ENCODE measurements around the gene SLC12A5. TPM values are rescaled to one million over a fixed set of nuclear protein-coding genes. Genes with fewer than 3 reads are reported as not detected.

SLC12A5 gene
- polyA plus RNA-seq, 2 of the 4 experiments (the other 2 are of a cell fraction): 3.0 to 10.8 TPM

- ChIA-PET CTCF (interaction anchor here (0.8 to 3.8 kb wide), 3 partner anchors 16 to 63 kb away, joined by 3 to 18 read pairs (median 3); no protein-coding TSS in a partner anchor), POLR2A (no interaction called here)
- ATAC-seq (no peak), DNase-seq (ENCODE audit: low read depth in 1 of 2, low spot score in 1 of 2) (no peak), FAIRE-seq (no peak)
- H3K4me1 ChIP-seq: no peaks in the 10 kb centered on the region
- TF ChIP-seq ELK1 (IDR thresholded peaks at IDR 0.05; ENCODE audit: low read depth, low read length): no peak
- no peak for TF ChIP-seq MAFK (IDR thresholded peaks at IDR 0.05; ENCODE audit: partially characterized antibody)
- no peak for TF ChIP-seq EP300 (IDR thresholded peaks at IDR 0.05)
- TF ChIP-seq FOSL2 (IDR thresholded peaks at IDR 0.05): no peak
- no peak for TF ChIP-seq FOSL2 (CRISPR knock-in tag; IDR thresholded peaks at IDR 0.05)
- H3K9me3 ChIP-seq: no peaks in the 10 kb centered on the region
- no peak overlapping the region for H3K27ac ChIP-seq
- H3K4me3 ChIP-seq: no peak overlapping the region
- 97% methylated on average over 7 of the region's 7 CpGs for WGBS (ENCODE audit: missing lambda C conversion rate)
- H3K4me2 ChIP-seq: no peak overlapping the region
Measured at GRCh38 chr20:46076806-46077205, 47.8 kb downstream of the SLC12A5 start.

GRCh38 chr20:46077642-46078305 is 48.8 kb downstream of the SLC12A5 start:
- no peak for FAIRE-seq
- ChIA-PET CTCF (interaction anchor here (0.9 to 3.8 kb wide), 7 partner anchors 8 to 91 kb away, joined by 3 to 18 read pairs (median 4); no protein-coding TSS in a partner anchor), POLR2A (no interaction called here)
- no peak for DNase-seq (ENCODE audit: low read depth in 1 of 2, low spot score in 1 of 2)
- Histone ChIP-seq H3K9me3 (no peaks in the 10 kb centered on the region), H3K4me3 (no peak overlapping the region), H3K4me1 (no peaks in the 10 kb centered on the region), H3K4me2 (no peak overlapping the region), H3K27ac (no peak overlapping the region)
- TF ChIP-seq BCL3 (IDR thresholded peaks at IDR 0.05) (no peak), ESRRA (IDR thresholded peaks at IDR 0.05; ENCODE audit: borderline replicate concordance, low read length) (no peak), KDM1A (IDR thresholded peaks at IDR 0.05; ENCODE audit: low read depth) (no peak), MAZ (IDR thresholded peaks at IDR 0.05; ENCODE audit: borderline replicate concordance, low read depth, low read length) (no peak), SMC3 (IDR thresholded peaks at IDR 0.05) (no peak)
- ATAC-seq: no peak; a peak in 1 of 6 replicates
- 96% methylated on average over 8 of the region's 8 CpGs for WGBS (ENCODE audit: missing lambda C conversion rate)

- Histone ChIP-seq H3K9me3 (no peaks in the 10 kb centered on the region), H3K4me2 (no peak overlapping the region), H3K27ac (no peak overlapping the region), H3K4me3 (no peak overlapping the region), H3K4me1 (peaks cover under 1% of the 10 kb centered on the region; the same call in 1 of the 3 replicates)
- ChIA-PET POLR2A (no interaction called here), CTCF (interaction anchor here (0.6 to 3.8 kb wide), 8 partner anchors 10 to 92 kb away, joined by 3 to 18 read pairs (median 4); no protein-coding TSS in a partner anchor)
- no peak for ATAC-seq
- DNase-seq (ENCODE audit: low read depth in 1 of 2, low spot score in 1 of 2): no peak
- WGBS (ENCODE audit: missing lambda C conversion rate): 93% methylated on average over 7 of the region's 7 CpGs
- TF ChIP-seq SREBF2 (IDR thresholded peaks at IDR 0.05) (no peak), RCOR1 (IDR thresholded peaks at IDR 0.05; ENCODE audit: low read depth, low read length) (no peak)
- FAIRE-seq: no peak
Measured at GRCh38 chr20:46078954-46079353, 49.9 kb downstream of the SLC12A5 start.

DNA sequence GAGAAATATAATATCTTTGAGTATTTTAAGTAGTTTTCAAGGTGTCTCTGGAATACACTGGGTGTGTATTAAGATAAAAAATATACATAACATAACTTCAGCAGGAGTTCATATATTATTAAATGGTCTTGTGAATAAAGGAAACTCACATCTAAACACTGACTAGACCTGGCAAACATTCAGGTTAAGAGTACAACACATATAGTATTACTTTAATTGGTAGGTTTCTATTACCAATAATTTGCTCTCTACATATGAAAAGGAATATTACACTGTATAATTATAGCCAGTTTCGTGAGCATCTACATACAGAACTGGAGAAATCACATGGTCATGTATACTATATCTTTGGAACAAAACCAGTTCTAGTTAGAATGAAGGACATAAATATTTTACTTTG is 52.1 kb downstream of the SLC12A5 start:
- WGBS (ENCODE audit: missing lambda C conversion rate): 78% methylated on average over 1 of the region's 1 CpG
- Histone ChIP-seq H3K4me2 (no peak overlapping the region), H3K4me3 (no peak overlapping the region), H3K4me1 (peaks cover 21% of the 10 kb centered on the region), H3K27ac (no peak overlapping the region), H3K9me3 (no peaks in the 10 kb centered on the region)
- FAIRE-seq (no peak), ATAC-seq (no peak), DNase-seq (ENCODE audit: low read depth in 1 of 2, low spot score in 1 of 2) (no peak)
- POLR2A ChIA-PET: no interaction called here
- CTCF ChIA-PET: interaction anchor here (0.8 to 1.5 kb wide), 4 partner anchors 52 to 68 kb away, joined by 3 to 4 read pairs (median 4); no protein-coding TSS in a partner anchor
- no peak for TF ChIP-seq HOXB5 (CRISPR knock-in tag; IDR thresholded peaks at IDR 0.05)
- TF ChIP-seq POLR2AphosphoS2 (conservative IDR thresholded peaks at IDR 0.05; ENCODE audit: low read length): no peak
- TF ChIP-seq, protein P1, sequence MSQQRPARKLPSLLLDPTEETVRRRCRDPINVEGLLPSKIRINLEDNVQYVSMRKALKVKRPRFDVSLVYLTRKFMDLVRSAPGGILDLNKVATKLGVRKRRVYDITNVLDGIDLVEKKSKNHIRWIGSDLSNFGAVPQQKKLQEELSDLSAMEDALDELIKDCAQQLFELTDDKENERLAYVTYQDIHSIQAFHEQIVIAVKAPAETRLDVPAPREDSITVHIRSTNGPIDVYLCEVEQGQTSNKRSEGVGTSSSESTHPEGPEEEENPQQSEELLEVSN (IDR thresholded peaks at IDR 0.05; ENCODE audit: borderline replicate concordance, low read depth): no peak
- no peak for TF ChIP-seq ZNF302 (CRISPR knock-in tag; IDR thresholded peaks at IDR 0.05)
- no peak for TF ChIP-seq NFE2L2 (conservative IDR thresholded peaks at IDR 0.05; ENCODE audit: low read length)
- TF ChIP-seq EHMT2 (IDR thresholded peaks at IDR 0.05; ENCODE audit: low read depth): no peak
- no peak for TF ChIP-seq JUN (IDR thresholded peaks at IDR 0.05)
- no peak for TF ChIP-seq RCOR1 (IDR thresholded peaks at IDR 0.05; ENCODE audit: low read depth, low read length)
- no peak for TF ChIP-seq SMC3 (IDR thresholded peaks at IDR 0.05)
- no peak for TF ChIP-seq KDM5A (IDR thresholded peaks at IDR 0.05)
- TF ChIP-seq NR3C1 (IDR thresholded peaks at IDR 0.05): no peak
- no peak for TF ChIP-seq HEYL (CRISPR knock-in tag; IDR thresholded peaks at IDR 0.05)
- no peak for TF ChIP-seq FOSL2 (IDR thresholded peaks at IDR 0.05)
- no peak for TF ChIP-seq FOSL2 (CRISPR knock-in tag; IDR thresholded peaks at IDR 0.05)
- TF ChIP-seq EP300 (IDR thresholded peaks at IDR 0.05): no peak
- no peak for TF ChIP-seq HOXB13 (CRISPR knock-in tag; IDR thresholded peaks at IDR 0.05; ENCODE audit: low read depth)
- TF ChIP-seq NPAS2 (CRISPR knock-in tag; IDR thresholded peaks at IDR 0.05; ENCODE audit: borderline replicate concordance): no peak
- no peak for TF ChIP-seq BCL3 (IDR thresholded peaks at IDR 0.05)
- TF ChIP-seq MYC (IDR thresholded peaks at IDR 0.05; ENCODE audit: borderline replicate concordance, low read length): no peak
- no peak for TF ChIP-seq EHF (CRISPR knock-in tag; IDR thresholded peaks at IDR 0.05)
